NCI-H1930 (cell line): ENCODE results near the gene WDR90.

Experiments used
- DNase-seq, 2 experiments: peaks; one replicate each; lab custom pipeline; 2025; lab: John Stamatoyannopoulos, UW

Gene WDR90

GRCh38 chr16:676913-677312, 27.7 kb downstream of the WDR90 start:
- DNase-seq, result no peak

GRCh38 chr16:677316-678190, 28.4 kb downstream of the WDR90 start:
- DNase-seq, result no peak

GRCh38 chr16:678209-678857, 29.2 kb downstream of the WDR90 start:
- no peak for DNase-seq

- peak; percentile 72 to 82 for DNase-seq
Measured at GRCh38 chr16:678858-679813, 30.0 kb downstream of the WDR90 start.

- peak; percentile 88 to 89 for DNase-seq
Measured at GRCh38 chr16:679814-680624, 30.9 kb downstream of the WDR90 start, which contains the start of gene STUB1. Gene STUB1, plus strand, starts transcription at chr16:680410. Its CDS starts 116 bp downstream, at chr16:680526.

GRCh38 chr16:680625-680945, 31.4 kb downstream of the WDR90 start:
- no peak for DNase-seq

- DNase-seq, result peak in 1 of 2 experiments; percentile 39
Measured at GRCh38 chr16:680967-681745, 32.0 kb downstream of the WDR90 start.

GRCh38 chr16:681746-682427, 32.7 kb downstream of the WDR90 start:
- no peak for DNase-seq

GRCh38 chr16:682493-683395, 33.6 kb downstream of the WDR90 start:
- no peak for DNase-seq

- no peak for DNase-seq
Measured at GRCh38 chr16:683396-684070, 34.4 kb downstream of the WDR90 start.

GRCh38 chr16:684071-684794, 35.1 kb downstream of the WDR90 start, which contains the start of gene JMJD8:
Gene JMJD8, minus strand, starts transcription at chr16:684334. Its CDS starts 15 bp downstream, at chr16:684319.
- DNase-seq, result peak; percentile 95 to 98

- DNase-seq, result no peak
Measured at GRCh38 chr16:684961-685696, 36.0 kb downstream of the WDR90 start.

GRCh38 chr16:685967-686366, 36.8 kb downstream of the WDR90 start:
- DNase-seq, result peak; percentile 35 to 69

GRCh38 chr16:686459-687260, 37.5 kb downstream of the WDR90 start:
- DNase-seq, result no peak

GRCh38 chr16:687499-687898, 38.3 kb downstream of the WDR90 start:
- DNase-seq, result no peak
